ENCODE results near the gene GRAP. TPM values are rescaled to one million over a fixed set of nuclear protein-coding genes. Genes with fewer than 3 reads are reported as not detected.

Gene GRAP
- total RNA-seq, 1 experiment from 2014 or later = 0.55 TPM

- Histone ChIP-seq H2BK20ac (ENCODE audit: low read depth, low read length, poor library complexity, severe bottlenecking) (no peak overlapping the region), H3K9ac (ENCODE audit: extremely low read depth, insufficient read length, low read length) (no peak overlapping the region), H3K14ac (ENCODE audit: insufficient read depth, low read length) (no peak overlapping the region), H2BK5ac (ENCODE audit: insufficient read length, low read length) (no peak overlapping the region), H3K27me3 (ENCODE audit: insufficient read depth, low read length) (no peaks in the 10 kb centered on the region), H2AFZ (ENCODE audit: low read length) (no peak overlapping the region), H3K18ac (ENCODE audit: insufficient read length, low read depth, low read length) (no peak overlapping the region), H3K79me2 (ENCODE audit: insufficient read depth, low read length) (no peaks in the 10 kb centered on the region), H3K27ac (ENCODE audit: insufficient read length, low read depth, low read length) (no peak overlapping the region), H3T11ph (ENCODE audit: low read length) (no peak overlapping the region), H3K4me2 (ENCODE audit: insufficient read depth, insufficient read length, low read length) (no peak overlapping the region), H3K23me2 (ENCODE audit: insufficient read length, low read depth, low read length, poor library complexity, severe bottlenecking) (no peaks in the 10 kb centered on the region), H4K20me1 (ENCODE audit: control insufficient read depth, insufficient read depth, insufficient read length) (no peaks in the 10 kb centered on the region), H2BK15ac (ENCODE audit: low read depth, low read length) (no peak overlapping the region), H2AK5ac (ENCODE audit: insufficient read length, low read length) (no peak overlapping the region), H2BK120ac (ENCODE audit: low read depth, low read length, poor library complexity, severe bottlenecking) (no peak overlapping the region), H4K91ac (ENCODE audit: insufficient read length, low read depth, low read length) (no peak overlapping the region), H3K4ac (ENCODE audit: low read depth, low read length) (no peak overlapping the region), H2BK12ac (ENCODE audit: insufficient read length, low read depth, low read length) (no peak overlapping the region), H3K79me1 (ENCODE audit: insufficient read depth, low read depth, low read length, poor library complexity, severe bottlenecking) (no peaks in the 10 kb centered on the region), H3K56ac (ENCODE audit: insufficient read length, low read depth, low read length) (no peak overlapping the region), H4K8ac (replicated peaks; ENCODE audit: insufficient read length, low read depth, low read length) (no peak overlapping the region), H3K23ac (ENCODE audit: insufficient read length, low read depth, low read length) (no peak overlapping the region), H3K9me3 (ENCODE audit: control insufficient read depth, low read depth, low read length) (no peaks in the 10 kb centered on the region), H3K4me1 (ENCODE audit: insufficient read depth, low read length) (no peaks in the 10 kb centered on the region), H4K5ac (ENCODE audit: insufficient read length, low read depth, low read length) (no peak overlapping the region)
- DNase-seq = no peak
- Mint-ChIP-seq H3K27ac (peak overlapping the region; percentile 52 to 68 (median 58); a peak in 4 of 7 replicates), H3K9me3 (no peaks in the 10 kb centered on the region), H3K36me3 (ENCODE audit: insufficient read depth in 1 of 3, low read depth in 3 of 3) (no peaks in the 10 kb centered on the region; a peak in 1 of 7 replicates), H3K4me1 (peaks cover 16 to 38% of the 10 kb centered on the region in 2 experiments), H3K27me3 (ENCODE audit: low read depth) (peaks cover 7% of the 10 kb centered on the region), H3K4me3 (no peak overlapping the region)
- no peak for TF ChIP-seq CTCF (conservative IDR thresholded peaks at IDR 0.05)
- no CpG with 5 or more reads among the region's 22 CpGs for WGBS (ENCODE audit: extremely low coverage, insufficient read length, low lambda C conversion rate)
These were observed 34.3 kb downstream of the GRAP start for GRCh38 chr17:19012171-19013080.

Measured in H9 (cell line).